ENCODE measurements around the gene SRPRB.

SRPRB gene

GRCh38 chr3:133805702-133806475 lies at the start of gene SRPRB:
Gene SRPRB, plus strand, starts transcription at chr3:133805815. Its CDS starts 34 bp downstream, at chr3:133805849.
- DNase-seq: peak; percentile 97

DNA sequence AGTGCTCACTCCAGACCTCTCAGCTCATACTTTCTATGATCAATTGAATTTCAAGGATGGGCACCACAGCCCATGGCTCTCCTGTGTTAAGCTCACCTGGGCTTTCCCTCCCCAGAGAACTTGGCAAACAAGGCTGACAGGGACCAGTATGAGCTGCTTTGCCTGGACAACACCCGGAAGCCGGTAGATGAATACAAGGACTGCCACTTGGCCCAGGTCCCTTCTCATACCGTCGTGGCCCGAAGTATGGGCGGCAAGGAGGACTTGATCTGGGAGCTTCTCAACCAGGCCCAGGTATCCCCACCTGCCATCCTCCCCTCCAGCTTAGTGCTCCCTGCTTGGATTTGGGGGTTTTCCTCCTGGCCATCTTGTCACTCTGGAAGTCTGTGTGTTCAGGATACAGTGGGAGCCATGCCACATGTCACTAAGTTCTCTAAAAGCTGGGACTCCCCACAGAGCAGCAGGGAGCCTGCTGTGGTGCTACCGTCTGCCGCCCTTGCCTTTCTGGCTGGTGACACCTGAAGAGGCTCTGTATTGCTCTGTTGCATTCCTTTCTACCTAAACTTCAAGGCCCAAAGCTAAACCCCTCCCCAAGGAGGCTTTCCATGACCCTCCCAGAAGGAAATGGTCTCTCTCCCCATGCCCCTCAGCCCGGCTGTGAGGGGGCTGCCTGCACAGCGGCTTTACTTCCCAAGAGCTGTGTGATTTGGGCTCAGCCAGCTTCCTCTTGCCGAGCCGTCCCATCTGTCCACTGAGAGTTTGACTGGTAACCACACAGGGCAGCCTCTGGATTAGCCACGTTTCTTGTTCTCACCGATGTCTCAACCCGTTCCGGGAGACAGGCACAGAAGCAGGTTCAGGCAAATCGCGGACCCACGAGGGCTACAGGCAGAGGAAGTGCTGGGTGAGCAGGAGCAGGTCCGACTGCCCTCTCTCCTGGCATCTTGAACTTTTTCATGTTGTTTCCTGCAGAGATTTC lies 48.6 kb upstream of the SRPRB start:
- DNase-seq: no peak

DNA sequence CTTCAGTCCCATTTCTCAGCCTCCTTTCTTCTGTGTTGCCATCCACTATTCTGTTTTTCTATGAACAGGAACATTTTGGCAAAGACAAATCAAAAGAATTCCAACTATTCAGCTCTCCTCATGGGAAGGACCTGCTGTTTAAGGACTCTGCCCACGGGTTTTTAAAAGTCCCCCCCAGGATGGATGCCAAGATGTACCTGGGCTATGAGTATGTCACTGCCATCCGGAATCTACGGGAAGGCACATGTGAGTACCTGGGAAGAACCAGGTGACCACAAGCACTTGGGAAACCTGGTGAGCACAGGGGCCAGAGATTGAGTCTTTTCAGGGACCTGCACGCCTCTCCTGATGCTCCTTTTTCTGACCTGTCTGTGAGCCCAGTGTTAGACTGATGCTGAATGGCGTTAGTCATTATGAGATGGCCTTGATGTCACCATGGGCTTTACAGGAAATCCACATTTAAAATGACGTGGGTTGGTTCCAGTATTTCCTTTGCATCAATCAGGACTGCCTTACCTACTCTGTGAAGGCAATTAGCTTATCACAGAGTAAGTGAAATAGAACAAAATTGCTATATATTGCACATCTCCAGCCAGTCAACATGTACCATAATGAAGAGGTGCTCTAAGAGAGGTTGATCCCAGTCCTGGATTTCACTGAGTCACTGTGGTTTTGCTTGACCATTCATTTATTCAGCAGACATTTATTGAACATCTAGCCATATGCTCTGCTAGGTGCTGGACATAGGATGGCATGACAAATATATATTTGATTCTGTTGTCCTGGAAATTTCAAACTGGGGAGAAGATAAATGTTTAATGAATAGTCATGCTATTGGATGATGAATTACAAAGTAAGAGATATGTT lies 47.7 kb upstream of the SRPRB start:
- no peak for DNase-seq

- DNase-seq: no peak
Observed at GRCh38 chr3:133758568-133758928, 47.1 kb upstream of the SRPRB start.

DNA sequence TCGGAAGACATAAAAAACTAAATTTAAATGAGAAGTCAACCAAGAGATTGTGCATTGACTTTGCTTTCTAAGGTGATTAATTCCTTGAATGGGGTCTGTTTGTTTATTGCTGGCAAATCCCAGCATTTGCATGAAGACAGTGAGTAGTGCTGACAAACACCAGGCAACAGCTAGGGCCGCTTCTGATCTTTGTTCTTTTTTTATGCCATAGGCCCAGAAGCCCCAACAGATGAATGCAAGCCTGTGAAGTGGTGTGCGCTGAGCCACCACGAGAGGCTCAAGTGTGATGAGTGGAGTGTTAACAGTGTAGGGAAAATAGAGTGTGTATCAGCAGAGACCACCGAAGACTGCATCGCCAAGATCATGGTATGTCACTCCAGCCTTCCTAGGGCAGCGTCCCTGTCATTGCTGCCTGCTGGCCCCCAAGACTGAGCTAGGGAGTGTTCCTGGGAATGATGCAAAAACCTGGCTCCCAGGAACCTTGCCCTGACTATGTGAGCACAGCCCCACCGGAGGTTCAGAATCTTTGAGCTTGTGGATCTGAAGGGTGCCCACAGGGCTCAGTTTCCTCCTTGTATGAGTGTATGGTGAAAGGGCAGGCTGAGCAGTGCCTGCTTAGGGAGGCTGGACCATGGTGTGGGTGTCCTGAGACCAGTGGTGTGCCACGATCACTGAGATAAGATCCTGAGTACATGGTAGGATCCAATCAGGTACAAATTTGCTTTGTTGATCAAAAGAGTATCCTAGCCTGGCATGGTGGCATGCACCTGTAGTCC lies 46.5 kb upstream of the SRPRB start:
- no peak for DNase-seq

GRCh38 chr3:133759740-133760305 lies 45.8 kb upstream of the SRPRB start:
- no peak for DNase-seq

GRCh38 chr3:133760916-133761315 lies 44.7 kb upstream of the SRPRB start:
- no peak for DNase-seq

- DNase-seq: no peak
Observed at GRCh38 chr3:133761605-133762484, 43.8 kb upstream of the SRPRB start.

DNA sequence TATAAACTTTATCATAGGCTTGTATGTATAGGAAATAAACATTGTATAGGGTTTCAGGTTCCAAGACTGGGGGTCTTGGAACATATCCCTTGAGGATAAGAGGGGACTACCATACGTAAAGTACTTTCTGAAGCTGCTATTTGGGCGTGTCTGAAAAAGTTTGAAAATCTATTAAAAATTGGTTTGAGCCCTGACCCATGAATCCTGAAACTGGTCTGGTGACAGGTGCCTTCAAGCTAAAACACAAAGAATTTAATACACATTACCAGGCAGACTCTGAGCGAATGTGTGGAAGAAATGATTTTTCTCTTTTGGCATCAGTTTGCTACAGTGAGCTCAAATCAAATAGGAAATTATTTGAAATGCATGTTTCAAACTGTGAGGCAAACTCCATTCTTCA lies 43.1 kb upstream of the SRPRB start:
- DNase-seq: no peak

- no peak for DNase-seq
Observed at GRCh38 chr3:133763797-133764683, 41.6 kb upstream of the SRPRB start.

DNA sequence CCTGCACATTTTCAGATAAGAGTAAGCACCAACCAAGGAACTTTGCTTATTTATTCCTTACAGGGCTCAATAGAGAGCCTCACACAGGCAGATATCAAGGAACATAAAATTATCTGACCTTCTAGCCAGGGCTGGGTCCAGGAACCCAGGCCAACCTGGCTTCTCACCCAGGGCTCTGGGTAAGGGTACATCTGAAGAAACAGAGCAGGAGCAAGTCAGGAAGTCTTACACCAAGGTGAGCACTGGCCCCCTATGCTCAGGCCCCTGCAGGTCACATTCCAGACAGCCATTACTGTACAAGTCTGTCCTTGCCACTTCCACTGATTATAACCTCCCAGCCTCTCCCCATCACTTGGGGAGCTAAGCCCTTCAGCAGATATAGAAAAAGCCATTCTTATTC lies 40.4 kb upstream of the SRPRB start:
- DNase-seq: no peak

GRCh38 chr3:133767607-133768006 lies 38.0 kb upstream of the SRPRB start:
- no peak for DNase-seq

DNA sequence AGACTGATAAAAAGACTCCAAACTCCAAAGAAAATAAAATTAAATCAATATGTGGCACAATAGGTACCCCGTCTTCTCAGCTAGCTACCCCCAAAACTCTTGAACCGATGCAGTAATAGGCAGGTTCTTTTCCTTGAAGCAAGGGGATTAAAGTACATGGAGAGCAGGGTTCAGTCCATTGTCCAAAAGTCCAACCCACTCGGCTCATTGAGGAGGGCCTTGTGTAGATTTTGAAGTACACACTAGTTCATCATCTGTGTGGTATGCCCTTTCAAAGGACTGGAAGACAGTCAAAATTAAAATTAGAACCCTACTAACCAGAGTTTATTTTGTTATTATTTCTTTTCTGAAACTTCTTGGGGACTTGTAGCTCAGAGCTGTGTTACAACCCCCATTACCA lies 36.1 kb upstream of the SRPRB start:
- no peak for DNase-seq

DNA sequence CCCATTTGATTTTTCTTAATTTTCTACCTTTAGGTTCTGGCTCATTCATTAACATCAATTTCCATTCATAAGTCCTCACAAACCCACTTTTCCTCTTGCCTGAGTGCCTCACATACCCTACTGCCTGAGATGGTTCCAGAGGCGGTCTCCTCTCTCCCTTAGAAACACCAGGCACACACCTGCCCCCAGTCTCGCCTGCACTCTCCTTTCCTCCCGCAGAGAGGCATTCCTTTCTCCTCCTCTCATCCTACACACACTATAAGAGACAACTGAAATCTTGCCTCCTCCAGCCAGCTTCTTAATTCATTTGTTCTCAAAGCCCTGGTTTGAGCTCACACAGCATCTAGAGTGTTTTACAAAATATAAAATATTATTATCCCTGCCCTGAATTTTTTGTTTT lies 31.9 kb upstream of the SRPRB start:
- no peak for DNase-seq

DNA sequence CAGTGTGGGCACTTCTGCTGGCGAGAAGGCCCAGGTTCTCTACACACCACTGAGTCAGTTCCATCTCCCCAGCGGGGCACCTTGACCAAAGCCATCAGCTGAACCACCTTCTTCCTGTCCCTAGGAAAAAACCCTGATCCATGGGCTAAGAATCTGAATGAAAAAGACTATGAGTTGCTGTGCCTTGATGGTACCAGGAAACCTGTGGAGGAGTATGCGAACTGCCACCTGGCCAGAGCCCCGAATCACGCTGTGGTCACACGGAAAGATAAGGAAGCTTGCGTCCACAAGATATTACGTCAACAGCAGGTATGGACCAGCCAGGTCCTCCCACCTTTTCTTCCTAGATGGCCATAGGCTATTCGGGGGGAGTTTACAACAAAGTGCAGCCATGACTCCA lies 30.3 kb upstream of the SRPRB start:
- no peak for DNase-seq

- DNase-seq: no peak
Observed at GRCh38 chr3:133775835-133776234, 29.8 kb upstream of the SRPRB start.

- DNase-seq: no peak
Observed at GRCh38 chr3:133776794-133777438, 28.7 kb upstream of the SRPRB start.

DNA sequence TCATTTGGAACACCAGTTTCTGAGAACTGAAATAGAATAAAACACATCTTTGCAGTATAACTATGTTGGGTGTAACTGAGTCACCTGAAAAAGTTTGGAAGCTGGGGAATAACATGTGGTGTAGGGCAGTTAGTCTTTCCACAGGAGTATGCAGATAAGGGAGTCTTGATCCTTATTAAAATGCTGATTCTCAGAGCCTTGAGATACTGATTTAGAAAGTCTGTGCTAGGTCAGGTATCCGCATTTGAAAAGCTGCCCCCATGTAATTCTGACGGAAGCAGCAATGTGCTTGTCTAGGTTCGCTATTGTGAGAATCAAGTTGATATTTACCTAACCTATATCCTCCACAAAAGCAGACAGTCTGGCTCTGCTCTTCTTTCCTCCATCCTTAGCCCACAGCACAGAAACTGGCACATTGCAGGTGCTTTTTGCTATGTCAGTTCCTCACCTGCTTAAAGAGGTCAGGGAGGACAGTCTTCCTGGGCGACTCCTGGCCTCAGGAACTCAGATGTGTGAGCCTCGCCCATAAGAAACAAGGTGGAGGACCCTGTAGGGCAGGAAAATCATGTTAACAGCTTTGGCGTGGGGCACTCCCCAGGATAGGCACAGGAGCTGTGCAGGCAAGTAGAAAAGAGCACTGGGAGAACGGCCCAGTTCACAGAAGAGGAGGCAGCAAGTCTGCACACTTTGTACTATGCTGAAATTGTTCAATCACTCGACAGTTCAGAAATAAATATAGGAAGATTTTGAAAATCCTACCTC lies 27.6 kb upstream of the SRPRB start:
- no peak for DNase-seq
